H1 (cell line): Measurements from ENCODE around the gene CAMTA1. TPM values are rescaled to one million over a fixed set of nuclear protein-coding genes. Genes with fewer than 3 reads are reported as not detected.

ENCODE experiments used
- CTCF ChIA-PET: fragments of 300-600 bp; sonication (Branson Sonifier 250); formaldehyde crosslinking; loops from one replicate; lab custom pipeline; 2021; ENCODE audit not compliant: partially characterized antibody; lab: Charles Lee
- POLR2A ChIA-PET: fragments of 300-600 bp; sonication (Branson Sonifier 250); formaldehyde crosslinking; loops from one replicate; lab custom pipeline; 2021; ENCODE audit warnings: inconsistent platforms; ENCODE audit not compliant: partially characterized antibody; lab: Charles Lee
- DNase-seq, 2 experiments: peaks; one replicate each; pipeline versions ENCODE4 v3.0.0 to v3.0.0-alpha.2; 2010 to 2022; ENCODE audit warnings: low spot score in 2 of 2, low read depth in 1 of 2, mixed read lengths in 1 of 2
- FAIRE-seq: peaks from 2 replicates; lab custom pipeline; 2011; peaks lifted over from hg19 to GRCh38; lab: Jason Lieb, UNC
- H2AFZ ChIP-seq: 2 replicates; pipeline ENCODE4 v1.8.1; 2012; ENCODE audit warnings: low read length, inconsistent platforms
- H2AK5ac ChIP-seq: 2 replicates; pipeline ENCODE4 v1.6.1; 2013; ENCODE audit warnings: low read depth, low read length
- H2BK120ac ChIP-seq: replicated peaks from 2 replicates; pipeline ENCODE3; 2013; ENCODE audit warnings: low read depth, low read length, inconsistent platforms
- H2BK12ac ChIP-seq: 2 replicates; pipeline ENCODE4 v1.6.1; 2013; ENCODE audit warnings: low read depth, low read length
- H2BK15ac ChIP-seq: 2 replicates; pipeline ENCODE4 v1.6.1; 2013; ENCODE audit warnings: low read length
- H2BK20ac ChIP-seq: 2 replicates; pipeline ENCODE4 v1.6.1; 2013; ENCODE audit warnings: low read length
- H2BK5ac ChIP-seq: 2 replicates; pipeline ENCODE4 v1.6.1; 2013; ENCODE audit warnings: low read depth, low read length
- H3K14ac ChIP-seq: 2 replicates; pipeline ENCODE4 v1.6.1; 2013; ENCODE audit warnings: inconsistent platforms; ENCODE audit not compliant: insufficient read length
- H3K18ac ChIP-seq: 2 replicates; pipeline ENCODE4 v1.6.1; 2013; ENCODE audit warnings: low read length; ENCODE audit errors: extremely low read depth
- H3K23ac ChIP-seq: 2 replicates; pipeline ENCODE4 v1.6.1; 2013; ENCODE audit warnings: inconsistent platforms; ENCODE audit not compliant: insufficient read length
- H3K23me2 ChIP-seq: 2 replicates; pipeline ENCODE4 v1.6.1; 2013; ENCODE audit warnings: low read depth, low read length
- H3K27ac ChIP-seq: 2 replicates; pipeline ENCODE4 v1.6.1; 2011; ENCODE audit warnings: low read depth, low read length, inconsistent platforms
- H3K27me3 ChIP-seq, 4 experiments: replicated peaks in 1 of 4; 1 replicate in 1 of 4; 2 replicates in 3 of 4; pipeline versions ENCODE4 v1.6.1 to v1.8.1; 2011 to 2013; ENCODE audit warnings: low read length in 3 of 4, mild to moderate bottlenecking in 3 of 4, inconsistent platforms in 2 of 4, mixed read lengths in 2 of 4, moderate library complexity in 1 of 4; ENCODE audit not compliant: control insufficient read depth in 3 of 4, insufficient read depth in 3 of 4; ENCODE audit errors: extremely low read depth in 1 of 4
- H3K36me3 ChIP-seq, 4 experiments: 2 replicates each; pipeline versions ENCODE4 v1.6.1 to v1.8.1; 2011 to 2013; ENCODE audit warnings: mild to moderate bottlenecking in 4 of 4, low read length in 3 of 4, moderate library complexity in 2 of 4, control low read depth in 1 of 4, inconsistent platforms in 1 of 4; ENCODE audit not compliant: insufficient read depth in 4 of 4, control insufficient read depth in 2 of 4
- H3K4ac ChIP-seq: replicated peaks from 2 replicates; pipeline ENCODE3; 2013; ENCODE audit warnings: low read length, low read depth, mixed read lengths, inconsistent platforms; ENCODE audit not compliant: insufficient read length
- H3K4me1 ChIP-seq, 4 experiments: replicated peaks in 1 of 4; 1 replicate in 1 of 4; 2 replicates in 3 of 4; pipeline versions ENCODE4 v1.6.1 to v1.8.1; 2011 to 2013; ENCODE audit warnings: low read length in 3 of 4, inconsistent platforms in 2 of 4, mixed read lengths in 1 of 4; ENCODE audit not compliant: insufficient read depth in 4 of 4, control insufficient read depth in 3 of 4
- H3K4me2 ChIP-seq, 2 experiments: 2 replicates each; pipeline versions ENCODE4 v1.6.1 to v1.8.1; 2011 to 2013; ENCODE audit warnings: low read depth in 2 of 2, low read length in 2 of 2, control low read depth in 1 of 2, inconsistent platforms in 1 of 2, mild to moderate bottlenecking in 1 of 2; ENCODE audit not compliant: insufficient read depth in 1 of 2
- H3K4me3 ChIP-seq, 4 experiments: fragments of 200-600, 300-600 bp in 1 of 4; sonication (generic), shearing (Covaris generic), sonication (Bioruptor Twin) in 1 of 4; 2 replicates each; pipeline versions ENCODE4 v1.5.1 to v1.8.1; 2011 to 2016; ENCODE audit warnings: low read length in 4 of 4, low read depth in 3 of 4, control low read depth in 2 of 4, inconsistent platforms in 2 of 4, mild to moderate bottlenecking in 2 of 4, mixed read lengths in 1 of 4, moderate library complexity in 1 of 4; ENCODE audit not compliant: insufficient read depth in 2 of 4; ENCODE audit errors: extremely low read depth in 1 of 4
- H3K56ac ChIP-seq: replicated peaks from 2 replicates; pipeline ENCODE3; 2013; ENCODE audit warnings: low read depth, mild to moderate bottlenecking, mixed read lengths, low read length, inconsistent platforms; ENCODE audit not compliant: insufficient read length
- H3K79me1 ChIP-seq: 2 replicates; pipeline ENCODE4 v1.6.1; 2013; ENCODE audit warnings: low read depth, low read length, control low read depth
- H3K79me2 ChIP-seq, 2 experiments: 2 replicates each; pipeline versions ENCODE4 v1.6.1 to v1.8.1; 2012 to 2013; ENCODE audit warnings: low read length in 2 of 2, mild to moderate bottlenecking in 2 of 2, inconsistent platforms in 1 of 2; ENCODE audit not compliant: insufficient read depth in 2 of 2, control insufficient read depth in 1 of 2
- H3K9ac ChIP-seq, 4 experiments: replicated peaks in 1 of 4; 1 replicate in 1 of 4; 2 replicates in 3 of 4; pipeline versions ENCODE4 v1.6.1 to v1.8.1; 2011 to 2013; ENCODE audit warnings: low read depth in 3 of 4, low read length in 3 of 4, control low read depth in 2 of 4, mild to moderate bottlenecking in 2 of 4, moderate library complexity in 2 of 4, inconsistent platforms in 1 of 4; ENCODE audit errors: extremely low read depth in 1 of 4
- H3K9me3 ChIP-seq, 2 experiments: 2 replicates each; pipeline versions ENCODE4 v1.6.1 to v1.8.1; 2012 to 2013; ENCODE audit warnings: mild to moderate bottlenecking in 2 of 2, moderate library complexity in 2 of 2, control low read depth in 1 of 2, inconsistent platforms in 1 of 2, low read depth in 1 of 2, low read length in 1 of 2, mixed read lengths in 1 of 2; ENCODE audit not compliant: insufficient read depth in 2 of 2
- H4K20me1 ChIP-seq, 2 experiments: replicated peaks in 1 of 2; 2 replicates each; pipeline versions ENCODE3 to v1.8.1; 2011 to 2013; ENCODE audit warnings: inconsistent platforms in 2 of 2, low read length in 2 of 2, mild to moderate bottlenecking in 1 of 2; ENCODE audit not compliant: insufficient read depth in 2 of 2, control insufficient read depth in 1 of 2
- H4K5ac ChIP-seq: 2 replicates; pipeline ENCODE4 v1.6.1; 2013; ENCODE audit warnings: low read length, low read depth, mixed read lengths, inconsistent platforms; ENCODE audit not compliant: insufficient read length
- H4K8ac ChIP-seq: 2 replicates; pipeline ENCODE4 v1.8.0; 2013; ENCODE audit warnings: mild to moderate bottlenecking, moderate library complexity, low read length, inconsistent platforms; ENCODE audit not compliant: insufficient read depth; ENCODE audit errors: extremely low read depth
- H4K91ac ChIP-seq: replicated peaks from 2 replicates; pipeline ENCODE3; 2013; ENCODE audit warnings: low read length, mixed read lengths, inconsistent platforms; ENCODE audit not compliant: insufficient read length
- CEBPB ChIP-seq: IDR thresholded peaks from 2 replicates; pipeline ENCODE4 v1.6.1; 2012; ENCODE audit warnings: low read depth, low read length
- CHD2 ChIP-seq: IDR thresholded peaks from 2 replicates; pipeline ENCODE4 v1.6.1; 2012; ENCODE audit warnings: low read length, improper control_type of control experiment
- EGR1 ChIP-seq: IDR thresholded peaks from 2 replicates; pipeline ENCODE4 v1.6.1; 2011; ENCODE audit warnings: low read depth, low read length, borderline replicate concordance
- EP300 ChIP-seq, 2 experiments: IDR thresholded peaks; 1 replicate in 1 of 2; 2 replicates in 1 of 2; pipeline ENCODE4 v1.6.1; 2011 to 2012; ENCODE audit warnings: low read depth in 2 of 2, low read length in 2 of 2, mild to moderate bottlenecking in 2 of 2, borderline replicate concordance in 1 of 2, inconsistent platforms in 1 of 2, moderate library complexity in 1 of 2
- JUND ChIP-seq: IDR thresholded peaks from 2 replicates; pipeline ENCODE4 v1.6.1; 2011; ENCODE audit warnings: mild to moderate bottlenecking, improper control_type of control experiment, low read length
- KDM5A ChIP-seq: fragments of 200-600 bp; IDR thresholded peaks from 2 replicates; pipeline ENCODE4 v1.7.1; 2012; ENCODE audit warnings: mild to moderate bottlenecking, low read length, inconsistent platforms, mixed read lengths
- NANOG ChIP-seq: IDR thresholded peaks from 2 replicates; pipeline ENCODE4 v1.6.1; 2011; ENCODE audit warnings: low read length, low read depth, mild to moderate bottlenecking, inconsistent platforms; ENCODE audit not compliant: insufficient read depth, poor library complexity, severe bottlenecking
- NRF1 ChIP-seq: IDR thresholded peaks from 2 replicates; pipeline ENCODE4 v1.6.1; 2011; ENCODE audit warnings: mild to moderate bottlenecking, low read depth, low read length, improper control_type of control experiment
- POLR2A ChIP-seq, 2 experiments: IDR thresholded peaks; 1 replicate in 1 of 2; 2 replicates in 1 of 2; pipeline ENCODE4 v1.6.1; 2011; ENCODE audit warnings: low read depth in 2 of 2, low read length in 2 of 2, mild to moderate bottlenecking in 2 of 2; ENCODE audit errors: control extremely low read depth in 1 of 2
- POU5F1 ChIP-seq: IDR thresholded peaks from 2 replicates; pipeline ENCODE4 v1.6.1; 2011; ENCODE audit warnings: low read depth, mild to moderate bottlenecking, low read length, moderate library complexity
- SAP30 ChIP-seq: fragments of 300-600 bp; sonication (generic); IDR thresholded peaks from 2 replicates; pipeline ENCODE4 v1.7.1; 2012; ENCODE audit warnings: low read length, moderate library complexity, mild to moderate bottlenecking, inconsistent platforms; ENCODE audit not compliant: insufficient read depth, insufficient replicate concordance
- SRF ChIP-seq: IDR thresholded peaks from 2 replicates; pipeline ENCODE4 v1.6.1; 2011; ENCODE audit warnings: mild to moderate bottlenecking, low read depth, low read length, moderate library complexity
- TAF1 ChIP-seq: IDR thresholded peaks from 2 replicates; pipeline ENCODE4 v1.6.1; 2011; ENCODE audit warnings: mild to moderate bottlenecking, low read depth, low read length
- ZNF274 ChIP-seq: IDR thresholded peaks from 2 replicates; pipeline ENCODE4 v1.7.0; 2012; ENCODE audit warnings: low read length, borderline replicate concordance; ENCODE audit errors: extremely low read depth
- WGBS, 2 experiments: shearing (Covaris generic) in 1 of 2; methylation state at CpG; one replicate each; pipeline versions ENCODE4 v1.1.6 to v1.1.7; 2013 to 2015; ENCODE audit warnings: low lambda C conversion rate in 2 of 2, mixed read lengths in 2 of 2, inconsistent platforms in 1 of 2, low coverage in 1 of 2, missing lambda C conversion rate in 1 of 2; ENCODE audit not compliant: insufficient replicate concordance in 2 of 2, insufficient coverage in 1 of 2, insufficient read length in 1 of 2; ENCODE audit errors: extremely low coverage in 1 of 2, missing lambda C conversion rate in 1 of 2; 5-methylcytosine and 5-hydroxymethylcytosine counted together
- polyA plus RNA-seq, 7 experiments: library from polyadenylated mRNA; depleted of rRNA in 3 of 7; stranded (reverse) in 5 of 7; unstranded in 2 of 7; fragments of >200 nt in 5 of 7; fragments of 200-250 nt in 2 of 7; gene quantifications; 1 replicate in 5 of 7; 2 replicates in 1 of 7; 4 replicates in 1 of 7; pipeline versions ENCODE4 v1.2.1 to v1.2.3, GENCODE V29; 2011 to 2013; ENCODE audit warnings: missing spikeins in 2 of 7, mixed read lengths in 2 of 7
- total RNA-seq: library from RNA; stranded (reverse); fragmentation: NEBNext Ultra II Directional; extraction: Animal tissue kit (Norgen Biotek cat#: 25700); gene quantifications from 2 replicates; pipeline ENCODE4 v1.2.1, GENCODE V29; 2021

The CAMTA1 gene
- total and polyA plus RNA-seq, 2 of the 8 experiments (the other 6 are each of a cell fraction or from before 2014, with no cell fraction given): 65.0 to 119 TPM

GRCh38 chr1:7596126-7596965 lies 811.1 kb downstream of the CAMTA1 start:
- Histone ChIP-seq H3K9me3 (no peaks in the 10 kb centered on the region; a peak in 1 of 4 replicates), H4K20me1 (no peaks in the 10 kb centered on the region), H3K23me2 (no peaks in the 10 kb centered on the region), H3K4ac (no peak overlapping the region), H3K18ac (no peak overlapping the region; the same call in 1 of the 2 replicates), H3K4me1 (no peaks in the 10 kb centered on the region), H2BK120ac (no peak overlapping the region), H3K23ac (no peak overlapping the region), H3K14ac (no peak overlapping the region), H2BK5ac (no peak overlapping the region), H3K27ac (no peak overlapping the region), H3K36me3 (no peaks in the 10 kb centered on the region), H4K8ac (no peak overlapping the region), H3K56ac (no peak overlapping the region), H4K5ac (no peak overlapping the region), H3K9ac (no peak overlapping the region), H3K27me3 (no peaks in the 10 kb centered on the region), H3K4me3 (no peak overlapping the region), H2BK15ac (no peak overlapping the region), H2AK5ac (no peak overlapping the region), H3K4me2 (no peak overlapping the region), H2BK20ac (no peak overlapping the region), H2BK12ac (no peak overlapping the region), H4K91ac (no peak overlapping the region), H3K79me1 (no peaks in the 10 kb centered on the region), H3K79me2 (no peaks in the 10 kb centered on the region), H2AFZ (no peak overlapping the region)
- FAIRE-seq: no peak
- POLR2A ChIA-PET: no interaction called here
- WGBS, 2 experiments: 86% methylated on average over 10 of the region's 10 CpGs; no CpG with 5 or more reads in 1 of the 2 experiments
- DNase-seq: no peak
- CTCF ChIA-PET: interaction anchor here (0.6 to 3.5 kb wide), 7 partner anchors 10 to 878 kb away, joined by 3 to 20 read pairs (median 5); no protein-coding TSS in a partner anchor
- TF ChIP-seq EGR1 (no peak), POU5F1 (no peak), NANOG (no peak), SRF (no peak), KDM5A (no peak), ZNF274 (no peak), SAP30 (no peak), CEBPB (no peak), TAF1 (no peak), POLR2A (IDR thresholded peaks at IDR 0.05; ENCODE audit: control extremely low read depth in 1 of 2, low read depth in 2 of 2, low read length in 2 of 2) (no peak), CHD2 (no peak), JUND (no peak), NRF1 (no peak), EP300 (IDR thresholded peaks at IDR 0.05; ENCODE audit: borderline replicate concordance in 1 of 2, low read depth in 2 of 2, low read length in 2 of 2) (no peak)
